HEK293 (cell line): ENCODE measurements around the gene ZNF385D.

Experiments used
- CTCF ChIA-PET: fragments of 350-600 bp; formaldehyde crosslinking; extraction: SDS; loops from one replicate; lab custom pipeline; 2021; ENCODE audit warnings: antibody characterized with exemption; lab: Yijun Ruan, JAX
- POLR2A ChIA-PET: fragments of 300-600 bp; formaldehyde crosslinking; extraction: SDS; loops from one replicate; lab custom pipeline; 2020; ENCODE audit warnings: antibody characterized with exemption, inconsistent platforms; lab: Yijun Ruan, JAX
- H3K27ac ChIP-seq: fragments of 200-500 bp; sonication (Bioruptor generic); 2 replicates; pipeline ENCODE4 v1.5.1; 2014; ENCODE audit warnings: low read depth, low read length, control low read depth, inconsistent platforms; ENCODE audit errors: extremely low read depth
- H3K36me3 ChIP-seq, 2 experiments: fragments of 200-500 bp in 1 of 2; sonication (Bioruptor generic) in 1 of 2; 1 replicate in 1 of 2; 2 replicates in 1 of 2; pipeline ENCODE4 v1.5.1; 2014 to 2017; ENCODE audit warnings: inconsistent platforms in 2 of 2, low read length in 2 of 2; ENCODE audit not compliant: control insufficient read depth in 2 of 2, insufficient read depth in 1 of 2
- H3K4me1 ChIP-seq: fragments of 200-500 bp; sonication (Bioruptor generic); 2 replicates; pipeline ENCODE4 v1.5.1; 2014; ENCODE audit warnings: mild to moderate bottlenecking, low read length, inconsistent platforms; ENCODE audit not compliant: control insufficient read depth, insufficient read depth
- H3K4me3 ChIP-seq: 2 replicates; pipeline ENCODE4 v1.5.1; 2011; ENCODE audit warnings: low read depth, mild to moderate bottlenecking, control low read depth, low read length, moderate library complexity
- H3K9me3 ChIP-seq: fragments of 200-500 bp; sonication (Bioruptor generic); 2 replicates; pipeline ENCODE4 v1.5.1; 2014; ENCODE audit warnings: low read depth, low read length, inconsistent platforms; ENCODE audit not compliant: control insufficient read depth, insufficient read depth
- GLIS1 ChIP-seq: fragments of 450-650 bp; formaldehyde crosslinking; IDR thresholded peaks from 2 replicates; pipeline ENCODE4 v1.5.1; 2016; ENCODE audit warnings: missing biosample characterization, missing genetic modification characterization
- MEIS1 ChIP-seq: sonication (generic); formaldehyde crosslinking; IDR thresholded peaks from 2 replicates; pipeline ENCODE4 v1.8.1; 2022; ENCODE audit warnings: missing genetic modification reagents, mild to moderate bottlenecking, borderline replicate concordance
- SCRT1 ChIP-seq: fragments of 450-650 bp; formaldehyde crosslinking; IDR thresholded peaks from 2 replicates; pipeline ENCODE4 v1.5.1; 2016; ENCODE audit warnings: missing biosample characterization, missing genetic modification characterization, borderline replicate concordance
- SETDB1 ChIP-seq: IDR thresholded peaks from one replicate; pipeline ENCODE4 v1.6.1; 2017; ENCODE audit warnings: mild to moderate bottlenecking, low read length, moderate library complexity, mixed read lengths; ENCODE audit not compliant: insufficient read length
- SP7 ChIP-seq: fragments of 450-650 bp; formaldehyde crosslinking; IDR thresholded peaks from 2 replicates; pipeline ENCODE4 v1.5.1; 2016; ENCODE audit warnings: missing biosample characterization, missing genetic modification characterization
- WT1 ChIP-seq: fragments of 450-650 bp; formaldehyde crosslinking; IDR thresholded peaks from 2 replicates; pipeline ENCODE4 v1.5.1; 2016; ENCODE audit warnings: missing biosample characterization, missing genetic modification characterization
- ZBTB48 ChIP-seq: fragments of 450-650 bp; formaldehyde crosslinking; IDR thresholded peaks from 2 replicates; pipeline ENCODE4 v1.5.1; 2016; ENCODE audit warnings: missing biosample characterization, missing genetic modification characterization
- ZIC2 ChIP-seq: fragments of 450-650 bp; formaldehyde crosslinking; IDR thresholded peaks from 2 replicates; pipeline ENCODE4 v1.5.1; 2016; ENCODE audit warnings: missing biosample characterization, missing genetic modification characterization
- ZNF140 ChIP-seq: fragments of 450-650 bp; formaldehyde crosslinking; IDR thresholded peaks from 2 replicates; pipeline ENCODE4 v1.5.1; 2016; ENCODE audit warnings: missing biosample characterization, missing genetic modification characterization
- ZNF16 ChIP-seq: fragments of 450-650 bp; formaldehyde crosslinking; IDR thresholded peaks from 2 replicates; pipeline ENCODE4 v1.5.1; 2016; ENCODE audit warnings: low read depth, missing biosample characterization, missing genetic modification characterization
- ZNF23 ChIP-seq: fragments of 450-650 bp; formaldehyde crosslinking; IDR thresholded peaks from 2 replicates; pipeline ENCODE4 v1.5.1; 2016; ENCODE audit warnings: missing biosample characterization, missing genetic modification characterization, borderline replicate concordance
- ZNF239 ChIP-seq: fragments of 450-650 bp; formaldehyde crosslinking; IDR thresholded peaks from 2 replicates; pipeline ENCODE4 v1.5.1; 2016; ENCODE audit warnings: missing biosample characterization, missing genetic modification characterization
- ZNF274 ChIP-seq, 2 experiments: fragments of 200-500 bp in 1 of 2; fragments of 450-650 bp in 1 of 2; sonication (Bioruptor generic) in 1 of 2; formaldehyde crosslinking in 1 of 2; IDR thresholded peaks; 2 replicates each; pipeline versions ENCODE4 v1.5.1 to v1.6.1; 2014 to 2016; ENCODE audit warnings: borderline replicate concordance in 1 of 2, inconsistent platforms in 1 of 2, low read length in 1 of 2, missing biosample characterization in 1 of 2, missing genetic modification characterization in 1 of 2
- ZNF292 ChIP-seq: fragments of 450-650 bp; formaldehyde crosslinking; IDR thresholded peaks from 2 replicates; pipeline ENCODE4 v1.5.1; 2016; ENCODE audit warnings: low read depth, missing biosample characterization, missing genetic modification characterization, borderline replicate concordance
- ZNF37A ChIP-seq: fragments of 450-650 bp; IDR thresholded peaks from 2 replicates; pipeline ENCODE4 v1.5.1; 2018; ENCODE audit warnings: missing biosample characterization, missing genetic modification characterization
- ZNF426 ChIP-seq: fragments of 450-650 bp; formaldehyde crosslinking; IDR thresholded peaks from 2 replicates; pipeline ENCODE4 v1.5.1; 2017; ENCODE audit warnings: missing biosample characterization, missing genetic modification characterization, mild to moderate bottlenecking, inconsistent platforms, moderate library complexity
- ZNF530 ChIP-seq: fragments of 450-650 bp; formaldehyde crosslinking; IDR thresholded peaks from 2 replicates; pipeline ENCODE4 v1.5.1; 2016; ENCODE audit warnings: low read depth, missing biosample characterization, missing genetic modification characterization
- ZNF544 ChIP-seq: fragments of 450-650 bp; formaldehyde crosslinking; IDR thresholded peaks from 2 replicates; pipeline ENCODE4 v1.5.0; 2017; ENCODE audit warnings: missing biosample characterization, missing genetic modification characterization
- ZNF596 ChIP-seq: fragments of 450-650 bp; IDR thresholded peaks from 2 replicates; pipeline ENCODE4 v1.5.0; 2018; ENCODE audit warnings: missing biosample characterization, mild to moderate bottlenecking, missing genetic modification characterization, moderate library complexity
- ZNF626 ChIP-seq: fragments of 450-650 bp; sonication (Bioruptor Pico); formaldehyde crosslinking; IDR thresholded peaks from 2 replicates; pipeline ENCODE4 v1.5.1; 2018; ENCODE audit warnings: missing biosample characterization, missing genetic modification characterization, inconsistent platforms
- ZNF707 ChIP-seq: fragments of 450-650 bp; formaldehyde crosslinking; IDR thresholded peaks from 2 replicates; pipeline ENCODE4 v1.5.1; 2016; ENCODE audit warnings: missing biosample characterization, missing genetic modification characterization
- ZNF830 ChIP-seq: fragments of 450-650 bp; IDR thresholded peaks from 2 replicates; pipeline ENCODE4 v1.5.0; 2018; ENCODE audit warnings: missing biosample characterization, missing genetic modification characterization, low read depth, mild to moderate bottlenecking, moderate library complexity
- ZSCAN30 ChIP-seq: fragments of 450-650 bp; IDR thresholded peaks from 2 replicates; pipeline ENCODE4 v1.5.1; 2018; ENCODE audit warnings: missing biosample characterization, mild to moderate bottlenecking, missing genetic modification characterization, moderate library complexity
- TF ChIP-seq, protein P1 (sequence below): fragments of 450-650 bp; formaldehyde crosslinking; IDR thresholded peaks from 2 replicates; pipeline ENCODE4 v1.5.1; 2016; ENCODE audit warnings: missing biosample characterization, missing genetic modification characterization
- TF ChIP-seq, protein P2 (sequence below): fragments of 450-650 bp; formaldehyde crosslinking; IDR thresholded peaks from 2 replicates; pipeline ENCODE4 v1.5.1; 2016; ENCODE audit warnings: missing biosample characterization, missing genetic modification characterization
- TF ChIP-seq, protein P3 (sequence below): fragments of 450-650 bp; formaldehyde crosslinking; IDR thresholded peaks from 2 replicates; pipeline ENCODE4 v1.5.1; 2016; ENCODE audit warnings: missing biosample characterization, missing genetic modification characterization

ZNF385D gene

DNA sequence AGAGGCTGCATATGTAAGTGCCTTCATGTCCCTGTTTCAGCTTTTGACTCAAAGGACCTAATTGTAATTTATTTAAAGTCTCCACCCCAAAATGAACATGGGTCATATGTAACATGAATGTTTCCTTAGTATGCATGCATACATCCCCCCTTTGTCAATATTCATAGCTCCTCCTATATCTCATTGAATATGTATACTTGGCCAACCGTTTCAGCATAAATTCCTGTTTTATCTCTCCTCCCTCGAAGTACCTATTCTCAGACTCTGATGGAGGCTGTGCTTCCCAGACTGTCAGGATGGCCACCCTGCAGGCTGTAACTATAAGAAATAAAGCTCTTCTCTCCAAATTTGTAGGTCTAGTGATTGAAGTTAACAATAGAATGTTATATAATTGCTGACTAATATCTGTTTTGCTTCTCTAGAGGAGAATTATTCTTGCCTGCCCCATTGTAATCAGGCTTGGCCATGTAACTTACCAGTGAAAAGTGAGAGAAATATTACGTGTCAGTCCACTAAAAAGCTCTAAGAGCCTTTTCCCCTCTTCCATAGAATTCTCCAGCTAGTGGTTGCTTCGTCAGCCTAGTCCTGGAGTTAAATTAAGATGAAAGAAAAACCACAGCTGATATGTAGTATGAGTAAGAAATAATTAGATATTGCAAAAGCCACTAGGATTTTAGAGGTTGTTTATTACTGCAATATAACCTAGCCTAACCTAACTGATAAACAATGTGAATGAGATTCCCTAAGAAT lies 245.1 kb downstream of the ZNF385D start:
- no peak overlapping the region for H3K4me3 ChIP-seq
- H3K9me3 ChIP-seq, result no peaks in the 10 kb centered on the region
- ChIA-PET CTCF (no interaction called here), POLR2A (no interaction called here)
- no peaks in the 10 kb centered on the region for H3K36me3 ChIP-seq
- TF ChIP-seq ZNF626 (tag by site-specific recombination), result no peak
- no peak for TF ChIP-seq SETDB1
- no peak for TF ChIP-seq ZNF37A (tag by site-specific recombination)
- TF ChIP-seq ZBTB48, result no peak
- H3K27ac ChIP-seq, result no peak overlapping the region
- no peaks in the 10 kb centered on the region for H3K4me1 ChIP-seq

DNA sequence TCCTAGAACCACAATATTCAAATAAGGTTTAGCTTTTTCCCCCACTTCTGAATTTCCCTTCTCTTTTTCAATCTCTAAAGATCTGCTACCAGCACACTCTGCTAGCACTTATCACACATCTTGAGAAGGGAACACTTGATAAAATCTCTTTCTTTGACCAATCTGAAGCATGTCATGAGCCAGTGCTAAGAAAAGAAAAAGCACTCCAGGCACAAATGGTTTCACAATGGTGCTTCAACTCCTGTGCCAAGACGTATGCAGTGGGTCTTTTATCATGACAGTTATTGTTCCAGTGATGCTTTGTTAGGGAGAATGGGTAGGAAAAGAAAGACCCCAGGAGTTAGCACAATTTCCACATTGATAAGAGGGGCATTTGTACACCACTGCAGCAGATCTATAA lies 248.4 kb downstream of the ZNF385D start:
- H3K4me1 ChIP-seq, result no peaks in the 10 kb centered on the region
- POLR2A ChIA-PET, result no interaction called here
- H3K4me3 ChIP-seq, result no peak overlapping the region
- TF ChIP-seq ZNF140 (tag by site-specific recombination) (no peak), ZNF707 (tag by site-specific recombination) (no peak), ZNF239 (no peak), ZNF292 (tag by site-specific recombination) (no peak), ZNF830 (tag by site-specific recombination) (no peak), SCRT1 (tag by site-specific recombination) (no peak), ZNF530 (tag by site-specific recombination) (no peak), WT1 (tag by site-specific recombination) (no peak)
- TF ChIP-seq, protein P1, sequence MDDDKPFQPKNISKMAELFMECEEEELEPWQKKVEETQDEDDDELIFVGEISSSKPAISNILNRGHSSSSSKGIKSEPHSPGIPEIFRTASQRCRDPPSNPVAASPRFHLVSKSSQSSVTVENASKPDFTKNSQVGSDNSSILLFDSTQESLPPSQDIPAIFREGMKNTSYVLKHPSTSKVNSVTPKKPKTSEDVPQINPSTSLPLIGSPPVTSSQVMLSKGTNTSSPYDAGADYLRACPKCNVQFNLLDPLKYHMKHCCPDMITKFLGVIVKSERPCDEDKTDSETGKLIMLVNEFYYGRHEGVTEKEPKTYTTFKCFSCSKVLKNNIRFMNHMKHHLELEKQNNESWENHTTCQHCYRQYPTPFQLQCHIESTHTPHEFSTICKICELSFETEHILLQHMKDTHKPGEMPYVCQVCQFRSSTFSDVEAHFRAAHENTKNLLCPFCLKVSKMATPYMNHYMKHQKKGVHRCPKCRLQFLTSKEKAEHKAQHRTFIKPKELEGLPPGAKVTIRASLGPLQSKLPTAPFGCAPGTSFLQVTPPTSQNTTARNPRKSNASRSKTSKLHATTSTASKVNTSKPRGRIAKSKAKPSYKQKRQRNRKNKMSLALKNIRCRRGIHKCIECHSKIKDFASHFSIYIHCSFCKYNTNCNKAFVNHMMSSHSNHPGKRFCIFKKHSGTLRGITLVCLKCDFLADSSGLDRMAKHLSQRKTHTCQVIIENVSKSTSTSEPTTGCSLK, result no peak
- H3K27ac ChIP-seq, result no peak overlapping the region
- no peaks in the 10 kb centered on the region for H3K9me3 ChIP-seq
- CTCF ChIA-PET, result no interaction called here
- no peaks in the 10 kb centered on the region for H3K36me3 ChIP-seq

DNA sequence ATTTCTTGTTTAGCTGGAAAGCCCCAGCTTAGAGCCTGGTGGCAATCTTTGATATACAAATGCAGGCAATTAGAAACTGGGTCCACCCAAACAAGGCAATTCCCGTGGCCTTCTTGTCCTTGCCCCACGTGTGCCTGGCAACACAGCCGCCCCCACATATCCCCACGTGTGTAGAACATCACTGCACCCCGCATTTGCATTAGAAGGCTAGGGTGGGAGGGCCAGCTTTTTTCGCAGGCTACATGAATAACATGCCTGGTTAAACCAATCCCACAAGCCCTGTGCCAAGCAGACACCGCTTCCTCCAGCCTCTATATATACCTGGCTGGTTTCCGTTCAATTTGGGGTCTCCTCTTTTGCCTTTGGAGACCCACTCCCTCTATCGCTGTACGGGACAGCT lies 250.2 kb downstream of the ZNF385D start:
- POLR2A ChIA-PET, result no interaction called here
- Histone ChIP-seq H3K27ac (no peak overlapping the region), H3K4me3 (no peak overlapping the region), H3K4me1 (no peaks in the 10 kb centered on the region), H3K9me3 (no peaks in the 10 kb centered on the region), H3K36me3 (no peaks in the 10 kb centered on the region)
- CTCF ChIA-PET, result no interaction called here
- no peak for TF ChIP-seq ZNF596 (tag by site-specific recombination)
- no peak for TF ChIP-seq GLIS1
- TF ChIP-seq, protein P2, sequence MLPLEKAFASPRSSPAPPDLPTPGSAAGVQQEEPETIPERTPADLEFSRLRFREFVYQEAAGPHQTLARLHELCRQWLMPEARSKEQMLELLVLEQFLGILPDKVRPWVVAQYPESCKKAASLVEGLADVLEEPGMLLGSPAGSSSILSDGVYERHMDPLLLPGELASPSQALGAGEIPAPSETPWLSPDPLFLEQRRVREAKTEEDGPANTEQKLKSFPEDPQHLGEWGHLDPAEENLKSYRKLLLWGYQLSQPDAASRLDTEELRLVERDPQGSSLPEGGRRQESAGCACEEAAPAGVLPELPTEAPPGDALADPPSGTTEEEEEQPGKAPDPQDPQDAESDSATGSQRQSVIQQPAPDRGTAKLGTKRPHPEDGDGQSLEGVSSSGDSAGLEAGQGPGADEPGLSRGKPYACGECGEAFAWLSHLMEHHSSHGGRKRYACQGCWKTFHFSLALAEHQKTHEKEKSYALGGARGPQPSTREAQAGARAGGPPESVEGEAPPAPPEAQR (tag by site-specific recombination), result no peak
- no peak for TF ChIP-seq ZSCAN30
- TF ChIP-seq ZNF23 (tag by site-specific recombination), result no peak
- TF ChIP-seq SP7 (tag by site-specific recombination), result no peak
- TF ChIP-seq ZNF274 (IDR thresholded peaks at IDR 0.05; ENCODE audit: low read length), result no peak
- no peak for TF ChIP-seq ZNF274 (tag by site-specific recombination; IDR thresholded peaks at IDR 0.05; ENCODE audit: borderline replicate concordance)
- no peak for TF ChIP-seq ZNF426 (tag by site-specific recombination)
- no peak for TF ChIP-seq ZNF16 (tag by site-specific recombination)
- TF ChIP-seq, protein P3, sequence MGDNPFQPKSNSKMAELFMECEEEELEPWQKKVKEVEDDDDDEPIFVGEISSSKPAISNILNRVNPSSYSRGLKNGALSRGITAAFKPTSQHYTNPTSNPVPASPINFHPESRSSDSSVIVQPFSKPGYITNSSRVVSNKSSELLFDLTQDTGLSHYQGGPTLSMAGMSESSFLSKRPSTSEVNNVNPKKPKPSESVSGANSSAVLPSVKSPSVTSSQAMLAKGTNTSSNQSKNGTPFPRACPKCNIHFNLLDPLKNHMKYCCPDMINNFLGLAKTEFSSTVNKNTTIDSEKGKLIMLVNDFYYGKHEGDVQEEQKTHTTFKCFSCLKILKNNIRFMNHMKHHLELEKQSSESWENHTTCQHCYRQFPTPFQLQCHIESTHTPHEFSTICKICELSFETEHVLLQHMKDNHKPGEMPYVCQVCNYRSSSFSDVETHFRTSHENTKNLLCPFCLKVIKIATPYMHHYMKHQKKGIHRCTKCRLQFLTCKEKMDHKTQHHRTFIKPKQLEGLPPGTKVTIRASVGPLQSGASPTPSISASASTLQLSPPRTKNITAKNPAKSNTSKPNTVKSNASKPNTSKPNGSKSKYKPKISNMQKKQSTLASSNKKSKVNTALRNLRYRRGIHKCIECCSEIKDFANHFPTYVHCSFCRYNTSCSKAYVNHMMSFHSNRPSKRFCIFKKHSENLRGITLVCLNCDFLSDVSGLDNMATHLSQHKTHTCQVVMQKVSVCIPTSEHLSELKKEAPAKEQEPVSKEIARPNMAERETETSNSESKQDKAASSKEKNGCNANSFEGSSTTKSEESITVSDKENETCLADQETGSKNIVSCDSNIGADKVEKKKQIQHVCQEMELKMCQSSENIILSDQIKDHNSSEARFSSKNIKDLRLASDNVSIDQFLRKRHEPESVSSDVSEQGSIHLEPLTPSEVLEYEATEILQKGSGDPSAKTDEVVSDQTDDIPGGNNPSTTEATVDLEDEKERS (tag by site-specific recombination), result no peak
- TF ChIP-seq ZIC2 (tag by site-specific recombination), result no peak
- TF ChIP-seq ZNF544, result no peak
- TF ChIP-seq MEIS1 (CRISPR knock-in tag), result no peak
